ENCODE data around the gene WBP2NL.

GRCh38 chr22:42013385-42013784, 14.8 kb downstream of the WBP2NL start:
- TF ChIP-seq CTCF (IDR thresholded peaks at IDR 0.05; ENCODE audit: low read depth, low read length, poor library complexity, severe bottlenecking): no peak
- TF ChIP-seq EZH2phosphoT487 (IDR thresholded peaks at IDR 0.05; ENCODE audit: borderline replicate concordance, low read length): no peak
